Activated B cell treated with CpG ODN at 0.5 μM for 24 hours (primary cell): ENCODE measurements around the gene OR6N1. TPM values are rescaled to one million over a fixed set of nuclear protein-coding genes. Genes with fewer than 3 reads are reported as not detected.

Source experiments
- ATAC-seq: fragments of 200-7000 bp; cut with Tn5 transposase; one replicate; pipeline ENCODE4 v1.10.0; 2021; ENCODE audit warnings: low read depth, mild to moderate bottlenecking, moderate library complexity
- CTCF ChIA-PET: fragments of 350-600 bp; sonication (Branson Sonifier 250); formaldehyde crosslinking; loops from one replicate; lab custom pipeline; 2021; ENCODE audit warnings: antibody characterized with exemption; lab: Charles Lee
- POLR2A ChIA-PET: fragments of 350-600 bp; sonication (Branson Sonifier 250); formaldehyde crosslinking; loops from one replicate; lab custom pipeline; 2021; ENCODE audit warnings: antibody characterized with exemption; lab: Charles Lee
- DNase-seq: peaks from one replicate; pipeline ENCODE4 v3.0.0; 2022
- H3K27ac Mint-ChIP-seq: one replicate; pipeline ENCODE4 v1.8.0; 2020; ENCODE audit warnings: mixed read lengths
- H3K27me3 Mint-ChIP-seq: one replicate; pipeline ENCODE4 v1.8.0; 2021; ENCODE audit warnings: mixed read lengths
- H3K36me3 Mint-ChIP-seq: one replicate; pipeline ENCODE4 v1.8.0; 2021; ENCODE audit warnings: low read depth, mixed read lengths
- H3K4me1 Mint-ChIP-seq: one replicate; pipeline ENCODE4 v1.8.0; 2021; ENCODE audit warnings: mixed read lengths
- H3K4me3 Mint-ChIP-seq: one replicate; pipeline ENCODE4 v1.8.0; 2020; ENCODE audit warnings: mild to moderate bottlenecking, mixed read lengths
- H3K9me3 Mint-ChIP-seq: one replicate; pipeline ENCODE4 v1.8.0; 2020; ENCODE audit warnings: mixed read lengths
- CTCF ChIP-seq: fragments of 200-600 bp; IDR thresholded peaks from one replicate; pipeline ENCODE4 v1.8.0; 2022; ENCODE audit warnings: antibody characterized with exemption, mild to moderate bottlenecking
- intact Hi-C: fragments of 100-400 bp; cut with micrococcal nuclease; formaldehyde crosslinking; loops from one replicate; pipeline ENCODE4 v1.15.1; 2024
- total RNA-seq: library from RNA; stranded (reverse); gene quantifications from 2 replicates; pipeline ENCODE4 v1.2.3, GENCODE V29; 2022

Gene OR6N1
- total RNA-seq, 1 donor from 2014 or later: not detected

GRCh38 chr1:158731707-158732106 is 40.3 kb downstream of the OR6N1 start:
- Mint-ChIP-seq H3K9me3 (no peaks in the 10 kb centered on the region), H3K27me3 (peaks cover 3% of the 10 kb centered on the region), H3K36me3 (no peaks in the 10 kb centered on the region), H3K4me3 (no peak overlapping the region), H3K27ac (no peak overlapping the region), H3K4me1 (no peaks in the 10 kb centered on the region)
- CTCF ChIA-PET: no interaction called here
- intact Hi-C loops: no loop called here
- ATAC-seq: no peak
- TF ChIP-seq CTCF: no peak
- DNase-seq: no peak
- POLR2A ChIA-PET: no interaction called here

GRCh38 chr1:158730453-158730852 is 41.5 kb downstream of the OR6N1 start:
- ATAC-seq (no peak), DNase-seq (no peak)
- no peak for TF ChIP-seq CTCF
- H3K9me3 Mint-ChIP-seq: no peaks in the 10 kb centered on the region
- CTCF ChIA-PET: no interaction called here
- H3K36me3 Mint-ChIP-seq: no peaks in the 10 kb centered on the region
- no peaks in the 10 kb centered on the region for H3K4me1 Mint-ChIP-seq
- H3K27ac Mint-ChIP-seq: no peak overlapping the region
- POLR2A ChIA-PET: no interaction called here
- H3K4me3 Mint-ChIP-seq: no peak overlapping the region
- intact Hi-C loops: no loop called here
- H3K27me3 Mint-ChIP-seq: peaks cover 5% of the 10 kb centered on the region

- POLR2A ChIA-PET: no interaction called here
- CTCF ChIA-PET: no interaction called here
- Mint-ChIP-seq H3K27me3 (peaks cover 15% of the 10 kb centered on the region), H3K4me1 (no peaks in the 10 kb centered on the region), H3K9me3 (no peaks in the 10 kb centered on the region), H3K36me3 (no peaks in the 10 kb centered on the region), H3K27ac (no peak overlapping the region), H3K4me3 (no peak overlapping the region)
- intact Hi-C loops: no loop called here
- ATAC-seq (no peak), DNase-seq (no peak)
- no peak for TF ChIP-seq CTCF
Measured at GRCh38 chr1:158728510-158729225, 43.3 kb downstream of the OR6N1 start.

- TF ChIP-seq CTCF: no peak
- Mint-ChIP-seq H3K4me1 (no peaks in the 10 kb centered on the region), H3K4me3 (no peak overlapping the region), H3K9me3 (no peaks in the 10 kb centered on the region), H3K36me3 (no peaks in the 10 kb centered on the region), H3K27ac (no peak overlapping the region), H3K27me3 (peaks cover 18% of the 10 kb centered on the region)
- ATAC-seq (no peak), DNase-seq (no peak)
- CTCF ChIA-PET: no interaction called here
- intact Hi-C loops: no loop called here
- POLR2A ChIA-PET: no interaction called here
Measured at GRCh38 chr1:158724442-158724841, 47.6 kb downstream of the OR6N1 start.

- H3K27me3 Mint-ChIP-seq: peaks cover 23% of the 10 kb centered on the region
- POLR2A ChIA-PET: no interaction called here
- no peak for ATAC-seq
Measured at GRCh38 chr1:158720620-158721019, 51.4 kb downstream of the OR6N1 start, which contains the start of gene OR6K3. OR6K3 (minus strand) TSS chr1:158720720; CDS start chr1:158718115, 2,605 bp downstream.

More at GRCh38 chr1:158720620-158721019, 51.4 kb downstream of the OR6N1 start, which contains the start of gene OR6K3:
- no peak within 1 kb of the TSS for H3K4me3 Mint-ChIP-seq
- no peak within 1 kb of the TSS for H3K27ac Mint-ChIP-seq
- TF ChIP-seq CTCF: no peak
- no peaks in the 10 kb centered on the region for H3K36me3 Mint-ChIP-seq
- intact Hi-C loops: no loop called here
- H3K4me1 Mint-ChIP-seq: no peaks in the 10 kb centered on the region
- H3K9me3 Mint-ChIP-seq: no peaks in the 10 kb centered on the region
- CTCF ChIA-PET: no interaction called here
- DNase-seq: no peak
